PC-3 (cell line): Measurements from ENCODE around the gene TMEM209. TPM values are rescaled to one million over a fixed set of nuclear protein-coding genes. Genes with fewer than 3 reads are reported as not detected.

Experiments
- ATAC-seq: fragments of 200-7000 bp; cut with Tn5 transposase; 2 replicates; pipeline ENCODE4 v1.9.1; 2020; ENCODE audit warnings: mild to moderate bottlenecking, moderate library complexity
- BruUV-seq: library from RNA; stranded (reverse); fragments of 400-500 nt; replicated peaks from 2 replicates; lab custom pipeline; 2021; lab: Mats Ljungman, UMichigan
- CTCF ChIA-PET: fragments of 300-600 bp; sonication (Branson Sonifier 250); formaldehyde crosslinking; loops from one replicate; lab custom pipeline; 2022; ENCODE audit warnings: antibody characterized with exemption; lab: Charles Lee
- POLR2A ChIA-PET: fragments of 300-600 bp; sonication (Branson Sonifier 250); formaldehyde crosslinking; loops from one replicate; lab custom pipeline; 2022; ENCODE audit warnings: antibody characterized with exemption; ENCODE audit not compliant: unreplicated experiment; lab: Charles Lee
- DNase-seq: peaks from one replicate; pipeline ENCODE4 v3.0.0-alpha.2; 2015
- H2AFZ ChIP-seq: fragments of 300-600 bp; sonication (generic); 2 replicates; pipeline ENCODE4 v1.6.0; 2016; ENCODE audit warnings: antibody characterized with exemption, low read length
- H3F3A ChIP-seq: fragments of 300-600 bp; sonication (generic); one replicate; pipeline ENCODE4 v1.6.0; 2017; ENCODE audit warnings: antibody characterized with exemption, low read length, control low read depth, mild to moderate bottlenecking; ENCODE audit not compliant: unreplicated experiment
- H3K27ac ChIP-seq: fragments of 300-600 bp; sonication (generic); 2 replicates; pipeline ENCODE4 v1.5.1; 2016; ENCODE audit warnings: mild to moderate bottlenecking, low read length
- H3K27me3 ChIP-seq: fragments of 300-600 bp; sonication (generic); 2 replicates; pipeline ENCODE4 v1.6.1; 2016; ENCODE audit warnings: low read length, mixed read lengths
- H3K36me3 ChIP-seq: fragments of 300-600 bp; sonication (generic); 2 replicates; pipeline ENCODE4 v1.6.1; 2016; ENCODE audit warnings: low read depth, mixed run types, low read length, mixed read lengths
- H3K4me1 ChIP-seq: fragments of 300-600 bp; sonication (generic); 2 replicates; pipeline ENCODE4 v1.5.1; 2016; ENCODE audit warnings: low read length; ENCODE audit not compliant: insufficient read depth
- H3K4me2 ChIP-seq: fragments of 300-600 bp; sonication (generic); 2 replicates; pipeline ENCODE4 v1.6.0; 2016; ENCODE audit warnings: low read length
- H3K4me3 ChIP-seq: fragments of 300-600 bp; sonication (generic); 2 replicates; pipeline ENCODE4 v1.5.1; 2016; ENCODE audit warnings: mild to moderate bottlenecking, low read length, mixed read lengths
- H3K79me2 ChIP-seq: fragments of 300-600 bp; sonication (generic); 2 replicates; pipeline ENCODE4 v1.6.1; 2017; ENCODE audit warnings: low read length, mixed read lengths
- H3K9ac ChIP-seq: fragments of 300-600 bp; sonication (generic); 2 replicates; pipeline ENCODE4 v1.6.0; 2016; ENCODE audit warnings: mild to moderate bottlenecking, low read length
- H3K9me2 ChIP-seq: fragments of 300-600 bp; sonication (generic); replicated peaks from 2 replicates; pipeline ENCODE4 v1.6.1; 2016; ENCODE audit warnings: mixed run types, low read length, mixed read lengths
- H3K9me3 ChIP-seq: fragments of 300-600 bp; sonication (generic); 2 replicates; pipeline ENCODE4 v1.6.1; 2016; ENCODE audit warnings: low read length, mixed read lengths
- H4K20me1 ChIP-seq: fragments of 300-600 bp; sonication (generic); 2 replicates; pipeline ENCODE4 v1.6.1; 2016; ENCODE audit warnings: low read length, mixed read lengths
- CTCF ChIP-seq: fragments of 300-600 bp; sonication (generic); conservative IDR thresholded peaks from 2 replicates; pipeline ENCODE4 v1.5.1; 2017; ENCODE audit warnings: antibody characterized with exemption, low read depth, mild to moderate bottlenecking, low read length
- EZH2 ChIP-seq: fragments of 300-600 bp; sonication (generic); IDR thresholded peaks from one replicate; pipeline ENCODE4 v1.6.1; 2017; ENCODE audit warnings: antibody characterized with exemption, mild to moderate bottlenecking, low read length; ENCODE audit not compliant: unreplicated experiment
- EZH2phosphoT487 ChIP-seq: fragments of 300-600 bp; sonication (generic); IDR thresholded peaks from 2 replicates; pipeline ENCODE4 v1.6.1; 2018; ENCODE audit warnings: mild to moderate bottlenecking, antibody characterized with exemption, low read length, borderline replicate concordance
- intact Hi-C: fragments of 100-400 bp; cut with micrococcal nuclease; formaldehyde crosslinking; loops from 2 replicates; pipeline ENCODE4 v1.9.0; 2023
- total RNA-seq: library from RNA; depleted of rRNA; stranded (reverse); fragments of >200 nt; gene quantifications from 2 replicates; pipeline ENCODE4 v1.2.3, GENCODE V29; 2014

Gene TMEM209
- total RNA-seq, 1 experiment from 2014 or later: 23.2 TPM

GRCh38 chr7:130219871-130220270 lies 14.7 kb upstream of the TMEM209 start:
- no peaks in the 10 kb centered on the region for H3K9me2 ChIP-seq
- H4K20me1 ChIP-seq: no peaks in the 10 kb centered on the region
- DNase-seq (no peak), ATAC-seq (no peak)
- H3K9me3 ChIP-seq: no peaks in the 10 kb centered on the region
- H3K4me1 ChIP-seq: no peaks in the 10 kb centered on the region; the same call in 1 of the 2 replicates
- no peak overlapping the region for H3K4me3 ChIP-seq
- no peaks in the 10 kb centered on the region for H3K79me2 ChIP-seq
- no peak overlapping the region for H3K27ac ChIP-seq
- TF ChIP-seq EZH2 (no peak), EZH2phosphoT487 (no peak), CTCF (no peak)
- H3K36me3 ChIP-seq: no peaks in the 10 kb centered on the region
- H3K4me2 ChIP-seq: no peak overlapping the region
- POLR2A ChIA-PET: no interaction called here
- H3F3A ChIP-seq: no peaks in the 10 kb centered on the region
- BruUV-seq: no TSS peak
- H3K27me3 ChIP-seq: no peaks in the 10 kb centered on the region
- intact Hi-C loops: no loop called here
- CTCF ChIA-PET: no interaction called here
- no peak overlapping the region for H2AFZ ChIP-seq
- no peak overlapping the region for H3K9ac ChIP-seq

GRCh38 chr7:130218806-130219620 lies 13.8 kb upstream of the TMEM209 start:
- Histone ChIP-seq H3K36me3 (no peaks in the 10 kb centered on the region), H3F3A (no peaks in the 10 kb centered on the region), H3K4me1 (no peaks in the 10 kb centered on the region), H3K9ac (no peak overlapping the region), H4K20me1 (no peaks in the 10 kb centered on the region), H3K9me2 (no peaks in the 10 kb centered on the region), H3K27ac (no peak overlapping the region), H3K9me3 (no peaks in the 10 kb centered on the region), H3K79me2 (no peaks in the 10 kb centered on the region), H2AFZ (no peak overlapping the region), H3K4me3 (no peak overlapping the region), H3K27me3 (no peaks in the 10 kb centered on the region), H3K4me2 (no peak overlapping the region)
- ChIA-PET CTCF (no interaction called here), POLR2A (no interaction called here)
- BruUV-seq: no TSS peak
- ATAC-seq: no peak
- intact Hi-C loops: no loop called here
- no peak for DNase-seq
- TF ChIP-seq CTCF (no peak), EZH2phosphoT487 (no peak), EZH2 (no peak)

GRCh38 chr7:130216750-130217149 lies 11.5 kb upstream of the TMEM209 start:
- Histone ChIP-seq H3K4me2 (no peak overlapping the region), H3K4me3 (no peak overlapping the region), H2AFZ (no peak overlapping the region), H3K4me1 (no peaks in the 10 kb centered on the region), H3K9me2 (no peaks in the 10 kb centered on the region), H3K9me3 (no peaks in the 10 kb centered on the region), H3K79me2 (no peaks in the 10 kb centered on the region), H3F3A (no peaks in the 10 kb centered on the region), H3K9ac (no peak overlapping the region), H3K36me3 (no peaks in the 10 kb centered on the region), H3K27ac (no peak overlapping the region), H3K27me3 (no peaks in the 10 kb centered on the region), H4K20me1 (no peaks in the 10 kb centered on the region)
- ChIA-PET CTCF (no interaction called here), POLR2A (no interaction called here)
- ATAC-seq (no peak), DNase-seq (no peak)
- no TSS peak for BruUV-seq
- no peak for TF ChIP-seq CTCF
- no peak for TF ChIP-seq EZH2
- no peak for TF ChIP-seq EZH2phosphoT487
- intact Hi-C loops: no loop called here
